Upper lobe of left lung (tissue), 6 donors: ENCODE data around the gene BNIP5. TPM values are rescaled to one million over a fixed set of nuclear protein-coding genes. Genes with fewer than 3 reads are reported as not detected.

ENCODE experiments used
- ATAC-seq, 2 donors: fragments of 200-7000 bp; cut with Tn5 transposase; one replicate each; pipeline ENCODE4 v1.9.1; 2022; ENCODE audit warnings: mild to moderate bottlenecking in 2 of 2, moderate library complexity in 2 of 2; ENCODE audit not compliant: low FRiP score in 2 of 2
- DNase-seq, 2 donors: peaks; one replicate each; pipeline ENCODE4 v3.0.0-alpha.2; 2019 to 2020
- H3K27ac ChIP-seq, 4 donors: fragments of 200-600 bp; sonication (generic); one replicate each; pipeline ENCODE4 v1.5.1; 2016 to 2019
- H3K27me3 ChIP-seq, 4 donors: fragments of 200-600 bp; sonication (generic); one replicate each; pipeline ENCODE4 v1.5.1; 2017 to 2019
- H3K36me3 ChIP-seq, 4 donors: fragments of 200-600 bp; sonication (generic); one replicate each; pipeline ENCODE4 v1.5.1; 2016 to 2019
- H3K4me1 ChIP-seq, 4 donors: fragments of 200-600 bp; sonication (generic); one replicate each; pipeline ENCODE4 v1.5.1; 2018 to 2019
- H3K4me3 ChIP-seq, 4 donors: fragments of 200-600 bp; sonication (generic); one replicate each; pipeline ENCODE4 v1.5.1; 2017 to 2019; ENCODE audit warnings: mild to moderate bottlenecking in 2 of 4, moderate library complexity in 1 of 4
- H3K9me3 ChIP-seq, 4 donors: fragments of 200-600 bp; sonication (generic); one replicate each; pipeline ENCODE4 v1.5.1; 2018 to 2019
- EP300 ChIP-seq, 4 donors: sonication (generic); formaldehyde crosslinking; IDR thresholded peaks; one replicate each; pipeline ENCODE4 v1.5.1; 2017; ENCODE audit warnings: antibody characterized with exemption in 4 of 4, control low read depth in 2 of 4
- POLR2A ChIP-seq, 4 donors: fragments of 450-650 bp; IDR thresholded peaks; one replicate each; pipeline ENCODE4 v1.5.1; 2016 to 2017; ENCODE audit warnings: antibody characterized with exemption in 4 of 4, mild to moderate bottlenecking in 2 of 4
- POLR2AphosphoS5 ChIP-seq, 2 donors: sonication (generic); formaldehyde crosslinking; IDR thresholded peaks; one replicate each; pipeline ENCODE4 v1.5.1; 2017; ENCODE audit warnings: antibody characterized with exemption in 2 of 2
- WGBS, 2 donors: methylation state at CpG; one replicate each; pipeline ENCODE4 v1.1.5; 2017 to 2018; 5-methylcytosine and 5-hydroxymethylcytosine counted together
- total RNA-seq, 6 donors: library from RNA; depleted of rRNA in 4 of 6; stranded (reverse); fragments of >200 nt in 4 of 6; gene quantifications; one replicate each; pipeline versions ENCODE4 v1.1.0 to v1.2.1, GENCODE V29; 2016 to 2021
- TF ChIP-seq, protein P1 (sequence below), 6 experiments: fragments of 450-650 bp in 4 of 6; fragments of 200-600 bp in 2 of 6; sonication (generic) in 2 of 6; IDR thresholded peaks; one replicate each; pipeline ENCODE4 v1.5.1; 2016 to 2019; ENCODE audit warnings: antibody characterized with exemption in 6 of 6
- donor health status: DM: no; HTN: no; CAD: no; lungs with moderate emphysema.
- donor health status: DM: no; HTN: yes; CAD: no; lungs with severe emphysema.

The BNIP5 gene
- total RNA-seq, 6 donors from 2014 or later = 0.10 TPM; not detected in 5

DNA sequence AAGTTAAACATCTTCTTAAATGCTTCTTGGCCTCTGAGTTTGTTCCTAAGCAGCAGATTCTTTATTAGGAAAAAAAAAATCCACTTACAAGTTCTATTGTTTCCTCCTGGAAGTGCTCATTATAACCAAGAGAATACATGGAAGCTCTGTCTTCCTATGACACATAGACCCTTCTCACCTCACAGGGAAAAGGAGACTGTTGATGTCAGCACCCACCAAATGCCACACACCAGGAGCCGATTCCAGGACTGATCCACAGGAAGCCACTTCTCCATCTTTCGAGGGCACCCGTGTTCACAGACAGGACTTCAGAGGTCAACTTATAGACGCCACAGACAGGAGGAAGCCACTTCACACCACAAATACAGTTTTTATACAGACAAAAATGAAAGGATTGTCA lies 13.4 kb upstream of the BNIP5 start:
- Histone ChIP-seq H3K36me3 (no peaks in the 10 kb centered on the region), H3K4me1 (peaks cover 0 to 11% (median 5%) of the 10 kb centered on the region in 4 donors), H3K27me3 (no peaks in the 10 kb centered on the region), H3K4me3 (no peak overlapping the region), H3K27ac (peak overlapping the region in 1 of 4 donors; percentile 18), H3K9me3 (no peaks in the 10 kb centered on the region)
- no peak for ATAC-seq
- no peak for DNase-seq
- TF ChIP-seq, protein P1, sequence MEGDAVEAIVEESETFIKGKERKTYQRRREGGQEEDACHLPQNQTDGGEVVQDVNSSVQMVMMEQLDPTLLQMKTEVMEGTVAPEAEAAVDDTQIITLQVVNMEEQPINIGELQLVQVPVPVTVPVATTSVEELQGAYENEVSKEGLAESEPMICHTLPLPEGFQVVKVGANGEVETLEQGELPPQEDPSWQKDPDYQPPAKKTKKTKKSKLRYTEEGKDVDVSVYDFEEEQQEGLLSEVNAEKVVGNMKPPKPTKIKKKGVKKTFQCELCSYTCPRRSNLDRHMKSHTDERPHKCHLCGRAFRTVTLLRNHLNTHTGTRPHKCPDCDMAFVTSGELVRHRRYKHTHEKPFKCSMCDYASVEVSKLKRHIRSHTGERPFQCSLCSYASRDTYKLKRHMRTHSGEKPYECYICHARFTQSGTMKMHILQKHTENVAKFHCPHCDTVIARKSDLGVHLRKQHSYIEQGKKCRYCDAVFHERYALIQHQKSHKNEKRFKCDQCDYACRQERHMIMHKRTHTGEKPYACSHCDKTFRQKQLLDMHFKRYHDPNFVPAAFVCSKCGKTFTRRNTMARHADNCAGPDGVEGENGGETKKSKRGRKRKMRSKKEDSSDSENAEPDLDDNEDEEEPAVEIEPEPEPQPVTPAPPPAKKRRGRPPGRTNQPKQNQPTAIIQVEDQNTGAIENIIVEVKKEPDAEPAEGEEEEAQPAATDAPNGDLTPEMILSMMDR (IDR thresholded peaks at IDR 0.05) = no peak
- no peak for TF ChIP-seq EP300 (IDR thresholded peaks at IDR 0.05)
- TF ChIP-seq POLR2A (IDR thresholded peaks at IDR 0.05) = no peak
- TF ChIP-seq POLR2AphosphoS5 (IDR thresholded peaks at IDR 0.05) = no peak
- 36 to 51% methylated on average over 4 of the region's 4 CpGs for WGBS, 2 donors

DNA sequence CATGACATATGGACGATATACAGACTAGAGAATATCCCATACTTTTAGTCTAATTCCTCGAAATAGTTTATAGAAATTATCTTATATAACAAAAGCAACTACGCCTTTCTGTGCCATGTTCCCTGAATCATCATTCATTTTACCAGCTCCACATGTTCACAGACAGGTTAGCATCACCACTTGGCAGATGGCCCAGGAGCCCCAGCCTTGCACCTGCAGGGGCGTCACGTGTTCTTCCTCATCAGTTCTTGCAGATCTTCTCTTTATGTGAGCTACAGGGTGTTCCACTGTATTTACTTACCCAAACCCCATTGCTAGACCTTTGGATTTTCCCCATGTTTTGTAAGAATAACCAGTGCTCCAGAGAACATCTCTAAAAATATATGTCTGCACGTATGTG lies 12.6 kb upstream of the BNIP5 start:
- H3K4me3 ChIP-seq = no peak overlapping the region
- ATAC-seq (no peak), DNase-seq (no peak)
- 86 to 87% methylated on average over 6 of the region's 6 CpGs for WGBS, 2 donors
- H3K27ac ChIP-seq = no peak overlapping the region
- no peaks in the 10 kb centered on the region for H3K36me3 ChIP-seq
- H3K27me3 ChIP-seq = no peaks in the 10 kb centered on the region
- H3K4me1 ChIP-seq = peaks cover 0 to 11% (median 5%) of the 10 kb centered on the region in 4 donors
- H3K9me3 ChIP-seq = no peaks in the 10 kb centered on the region
- TF ChIP-seq, protein P1 (IDR thresholded peaks at IDR 0.05) = no peak

DNA sequence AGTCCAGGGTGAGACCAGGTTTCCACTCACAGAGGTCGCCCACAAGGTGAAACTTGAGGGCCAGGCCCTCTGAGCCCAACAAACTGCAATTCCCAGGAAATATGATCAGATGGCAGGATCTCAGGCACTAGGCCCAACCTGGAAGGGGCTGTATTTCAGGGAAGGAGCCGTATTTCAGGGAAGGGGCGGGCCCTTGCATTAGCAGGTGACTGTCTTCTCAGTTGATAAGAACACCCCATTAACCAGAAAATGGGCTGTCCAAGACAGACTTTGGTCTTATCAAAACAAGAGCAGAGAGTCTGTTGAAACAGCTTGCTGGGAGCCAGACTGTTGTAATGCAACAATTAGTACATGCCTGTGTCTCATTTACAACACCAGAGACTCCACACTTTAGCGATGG lies 10.9 kb upstream of the BNIP5 start:
- ATAC-seq = no peak
- DNase-seq = no peak
- Histone ChIP-seq H3K4me1 (peaks cover 0 to 11% (median 5%) of the 10 kb centered on the region in 4 donors), H3K9me3 (no peaks in the 10 kb centered on the region), H3K36me3 (no peaks in the 10 kb centered on the region), H3K27ac (no peak overlapping the region), H3K27me3 (no peaks in the 10 kb centered on the region), H3K4me3 (no peak overlapping the region)
- 85 to 89% methylated on average over 4 of the region's 4 CpGs for WGBS, 2 donors
- TF ChIP-seq POLR2AphosphoS5 (IDR thresholded peaks at IDR 0.05) (no peak), EP300 (IDR thresholded peaks at IDR 0.05) (no peak), POLR2A (IDR thresholded peaks at IDR 0.05) (no peak)
- TF ChIP-seq, protein P1 (IDR thresholded peaks at IDR 0.05) = no peak

DNA sequence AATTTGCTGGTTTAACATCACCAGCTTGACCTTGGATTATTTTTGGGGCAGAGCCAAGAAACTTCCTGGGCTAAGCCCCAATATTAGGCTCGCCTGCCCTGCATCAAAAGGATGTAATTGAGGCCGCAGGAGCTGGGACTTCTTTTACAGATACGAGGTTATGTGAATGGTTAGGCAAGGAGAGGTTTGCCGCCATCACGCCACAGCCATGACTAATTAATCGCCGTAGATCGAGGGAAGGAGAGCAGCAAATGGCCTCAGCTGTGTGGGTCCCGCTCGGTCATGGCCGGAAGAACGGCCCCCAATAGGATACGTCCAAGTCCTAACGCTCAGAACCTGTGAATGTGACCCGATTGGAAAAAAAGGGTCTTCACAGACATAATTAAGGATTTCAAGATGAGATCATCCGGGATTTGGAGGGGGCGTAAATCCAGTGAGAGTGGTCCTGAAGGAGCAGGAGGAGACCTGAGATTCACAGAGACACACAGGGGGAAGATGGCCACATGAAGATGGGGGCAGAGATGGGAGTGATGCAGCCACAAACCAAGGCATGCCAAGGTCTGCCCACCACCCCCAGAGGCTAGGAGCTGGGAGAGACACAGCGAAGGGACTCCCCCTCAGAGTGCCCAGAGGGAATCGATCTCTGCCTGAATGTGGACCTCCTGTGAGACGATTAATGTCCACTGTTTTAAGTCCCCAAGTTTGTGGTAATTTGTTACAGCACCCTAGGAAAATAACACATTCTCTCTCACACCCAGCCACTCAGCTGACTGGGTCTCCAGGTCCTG lies 10.0 kb upstream of the BNIP5 start:
- TF ChIP-seq POLR2AphosphoS5 (IDR thresholded peaks at IDR 0.05) (no peak), POLR2A (IDR thresholded peaks at IDR 0.05) (no peak), EP300 (IDR thresholded peaks at IDR 0.05) (no peak)
- TF ChIP-seq, protein P1 (IDR thresholded peaks at IDR 0.05) = no peak
- no peak for DNase-seq
- no peak overlapping the region for H3K27ac ChIP-seq
- H3K4me3 ChIP-seq = no peak overlapping the region
- H3K9me3 ChIP-seq = no peaks in the 10 kb centered on the region
- peaks cover 0 to 11% (median 5%) of the 10 kb centered on the region in 4 donors for H3K4me1 ChIP-seq
- ATAC-seq = no peak
- no peaks in the 10 kb centered on the region for H3K36me3 ChIP-seq
- no peaks in the 10 kb centered on the region for H3K27me3 ChIP-seq
- 93 to 94% methylated on average over 18 to 20 of the region's 20 CpGs for WGBS, 2 donors
